Breast epithelium (tissue), 3 donors: Measurements from ENCODE around the gene SLA2.

Experiments
- POLR2A ChIP-seq: fragments of 450-650 bp; IDR thresholded peaks from one replicate; pipeline ENCODE4 v1.6.1; 2016; ENCODE audit warnings: antibody characterized with exemption, mild to moderate bottlenecking, moderate library complexity
- POLR2AphosphoS5 ChIP-seq, 3 donors: sonication (generic); formaldehyde crosslinking; IDR thresholded peaks; one replicate each; pipeline ENCODE4 v1.6.1; 2017; ENCODE audit warnings: antibody characterized with exemption in 3 of 3
- TF ChIP-seq, protein P1 (sequence below), 3 donors: fragments of 450-650 bp; IDR thresholded peaks; one replicate each; pipeline ENCODE4 v1.5.1; 2016 to 2017; ENCODE audit warnings: antibody characterized with exemption in 3 of 3, mild to moderate bottlenecking in 3 of 3, moderate library complexity in 3 of 3

DNA sequence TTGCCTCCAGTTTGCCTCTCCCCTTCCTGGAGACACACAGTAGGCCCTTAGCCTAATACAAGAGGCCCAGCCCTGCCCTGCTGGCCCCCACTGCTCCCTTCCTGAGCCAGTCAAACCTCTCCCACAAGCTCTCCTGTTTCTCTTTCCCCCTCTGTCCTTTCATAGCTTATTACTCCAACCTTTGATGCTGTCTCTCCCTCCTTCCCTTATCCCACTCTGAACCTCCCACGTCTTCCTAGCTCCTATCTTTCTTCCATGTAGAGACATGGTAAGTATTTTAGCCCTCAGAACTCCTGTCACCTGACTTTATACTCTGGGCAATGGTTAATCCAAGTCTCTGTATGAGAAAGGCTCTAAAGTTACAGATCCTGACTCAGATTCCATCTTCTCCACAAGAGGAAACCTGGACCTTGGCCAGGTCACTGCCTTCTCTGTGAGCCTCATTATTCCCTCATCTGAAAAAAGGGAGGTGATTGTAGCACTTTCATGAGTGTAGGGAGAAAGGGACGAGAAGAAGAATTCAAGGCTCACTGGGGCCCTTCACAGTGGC lies 65.9 kb downstream of the SLA2 start:
- TF ChIP-seq POLR2A = no peak
- TF ChIP-seq, protein P1, sequence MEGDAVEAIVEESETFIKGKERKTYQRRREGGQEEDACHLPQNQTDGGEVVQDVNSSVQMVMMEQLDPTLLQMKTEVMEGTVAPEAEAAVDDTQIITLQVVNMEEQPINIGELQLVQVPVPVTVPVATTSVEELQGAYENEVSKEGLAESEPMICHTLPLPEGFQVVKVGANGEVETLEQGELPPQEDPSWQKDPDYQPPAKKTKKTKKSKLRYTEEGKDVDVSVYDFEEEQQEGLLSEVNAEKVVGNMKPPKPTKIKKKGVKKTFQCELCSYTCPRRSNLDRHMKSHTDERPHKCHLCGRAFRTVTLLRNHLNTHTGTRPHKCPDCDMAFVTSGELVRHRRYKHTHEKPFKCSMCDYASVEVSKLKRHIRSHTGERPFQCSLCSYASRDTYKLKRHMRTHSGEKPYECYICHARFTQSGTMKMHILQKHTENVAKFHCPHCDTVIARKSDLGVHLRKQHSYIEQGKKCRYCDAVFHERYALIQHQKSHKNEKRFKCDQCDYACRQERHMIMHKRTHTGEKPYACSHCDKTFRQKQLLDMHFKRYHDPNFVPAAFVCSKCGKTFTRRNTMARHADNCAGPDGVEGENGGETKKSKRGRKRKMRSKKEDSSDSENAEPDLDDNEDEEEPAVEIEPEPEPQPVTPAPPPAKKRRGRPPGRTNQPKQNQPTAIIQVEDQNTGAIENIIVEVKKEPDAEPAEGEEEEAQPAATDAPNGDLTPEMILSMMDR (IDR thresholded peaks at IDR 0.05) = no peak
- TF ChIP-seq POLR2AphosphoS5 (IDR thresholded peaks at IDR 0.05) = no peak
